HG02973 (cell line): ENCODE measurements around the gene HBG1.

Source experiments
- ATAC-seq: cut with Tn5 transposase; IDR thresholded peaks from one replicate; pipeline ENCODE4 v1.9.1; 2021; ENCODE audit warnings: moderate library complexity; ENCODE audit not compliant: unreplicated experiment

The HBG1 gene

GRCh38 chr11:5228124-5228523 lies 21.5 kb downstream of the HBG1 start:
- ATAC-seq, result no peak

- ATAC-seq, result no peak
These were observed 22.0 kb downstream of the HBG1 start for GRCh38 chr11:5227681-5228080.

- ATAC-seq, result no peak
These were observed 22.8 kb downstream of the HBG1 start, which contains the start of gene HBB for GRCh38 chr11:5226732-5227310. TSS of gene HBB (minus strand) at chr11:5227071. CDS start at chr11:5227021, 50 bp downstream.

- ATAC-seq, result no peak
These were observed 24.2 kb downstream of the HBG1 start for GRCh38 chr11:5225480-5225871.

GRCh38 chr11:5224538-5225479 lies 24.8 kb downstream of the HBG1 start:
- ATAC-seq, result no peak

- ATAC-seq, result no peak
These were observed 26.0 kb downstream of the HBG1 start for GRCh38 chr11:5223686-5224085.

GRCh38 chr11:5223146-5223545 lies 26.5 kb downstream of the HBG1 start:
- no peak for ATAC-seq

GRCh38 chr11:5210376-5210885 lies 39.2 kb downstream of the HBG1 start:
- ATAC-seq, result no peak

- peak; percentile 59 for ATAC-seq
These were observed 44.9 kb downstream of the HBG1 start for GRCh38 chr11:5204787-5205186.

GRCh38 chr11:5203366-5203765 lies 46.3 kb downstream of the HBG1 start:
- ATAC-seq, result no peak

GRCh38 chr11:5200582-5200981 lies 49.1 kb downstream of the HBG1 start, which contains the start of gene OR51V1:
TSS of gene OR51V1 (minus strand) at chr11:5200682. CDS start at chr11:5200682, 0 bp downstream.
- ATAC-seq, result no peak

- no peak for ATAC-seq
These were observed 51.4 kb downstream of the HBG1 start for GRCh38 chr11:5198285-5198684.
